Nephron (organoid): ENCODE results near the gene NUAK2.

Experiments used
- H3K27ac Mint-ChIP-seq, 3 experiments: 2 replicates each; pipeline ENCODE4 v1.8.0; 2020; ENCODE audit warnings: mixed read lengths in 3 of 3, mild to moderate bottlenecking in 2 of 3, moderate library complexity in 1 of 3
- H3K27me3 Mint-ChIP-seq: 2 replicates; pipeline ENCODE4 v1.8.0; 2021; ENCODE audit warnings: low read depth, mild to moderate bottlenecking, moderate library complexity, mixed read lengths
- H3K36me3 Mint-ChIP-seq: 2 replicates; pipeline ENCODE4 v1.8.0; 2020; ENCODE audit warnings: low read depth, mixed read lengths
- H3K4me1 Mint-ChIP-seq: 2 replicates; pipeline ENCODE4 v1.8.0; 2020; ENCODE audit warnings: mixed read lengths
- H3K4me3 Mint-ChIP-seq, 3 experiments: 2 replicates each; pipeline ENCODE4 v1.8.0; 2020; ENCODE audit warnings: mild to moderate bottlenecking in 3 of 3, mixed read lengths in 3 of 3, moderate library complexity in 2 of 3
- H3K9me3 Mint-ChIP-seq: 2 replicates; pipeline ENCODE4 v1.8.0; 2020; ENCODE audit warnings: mixed read lengths
- TF ChIP-seq, protein P1 (sequence below), 3 experiments: fragments of 200-600 bp; sonication (generic); IDR thresholded peaks; one replicate each; pipeline ENCODE4 v1.5.0; 2021; ENCODE audit warnings: antibody characterized with exemption in 3 of 3; ENCODE audit not compliant: unreplicated experiment in 3 of 3

NUAK2 gene

DNA sequence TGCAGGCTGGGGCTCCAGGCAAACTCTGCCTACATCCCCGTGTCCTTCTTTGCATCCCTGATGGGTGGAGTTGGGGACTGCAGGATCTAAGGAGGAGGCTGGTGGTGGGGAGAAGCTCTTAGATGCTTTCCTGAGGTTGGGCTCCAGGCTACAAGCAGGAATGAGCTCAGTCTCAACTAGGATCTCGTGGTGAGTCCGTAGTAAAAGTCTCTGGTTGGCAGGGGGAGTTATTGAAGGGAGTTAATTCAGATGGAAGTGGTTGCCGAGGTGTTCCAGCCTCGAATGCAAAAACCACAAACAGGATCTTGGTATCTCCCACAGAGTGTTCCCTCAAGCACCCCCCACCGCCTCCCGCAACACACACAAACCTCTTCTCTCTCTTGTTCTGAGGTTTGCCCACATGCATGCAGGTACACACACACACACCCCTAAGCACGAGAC is 58.8 kb downstream of the NUAK2 start:
- no peaks in the 10 kb centered on the region for H3K9me3 Mint-ChIP-seq
- H3K27me3 Mint-ChIP-seq: no peaks in the 10 kb centered on the region
- no peak overlapping the region for H3K4me3 Mint-ChIP-seq
- no peaks in the 10 kb centered on the region for H3K36me3 Mint-ChIP-seq
- TF ChIP-seq, protein P1, sequence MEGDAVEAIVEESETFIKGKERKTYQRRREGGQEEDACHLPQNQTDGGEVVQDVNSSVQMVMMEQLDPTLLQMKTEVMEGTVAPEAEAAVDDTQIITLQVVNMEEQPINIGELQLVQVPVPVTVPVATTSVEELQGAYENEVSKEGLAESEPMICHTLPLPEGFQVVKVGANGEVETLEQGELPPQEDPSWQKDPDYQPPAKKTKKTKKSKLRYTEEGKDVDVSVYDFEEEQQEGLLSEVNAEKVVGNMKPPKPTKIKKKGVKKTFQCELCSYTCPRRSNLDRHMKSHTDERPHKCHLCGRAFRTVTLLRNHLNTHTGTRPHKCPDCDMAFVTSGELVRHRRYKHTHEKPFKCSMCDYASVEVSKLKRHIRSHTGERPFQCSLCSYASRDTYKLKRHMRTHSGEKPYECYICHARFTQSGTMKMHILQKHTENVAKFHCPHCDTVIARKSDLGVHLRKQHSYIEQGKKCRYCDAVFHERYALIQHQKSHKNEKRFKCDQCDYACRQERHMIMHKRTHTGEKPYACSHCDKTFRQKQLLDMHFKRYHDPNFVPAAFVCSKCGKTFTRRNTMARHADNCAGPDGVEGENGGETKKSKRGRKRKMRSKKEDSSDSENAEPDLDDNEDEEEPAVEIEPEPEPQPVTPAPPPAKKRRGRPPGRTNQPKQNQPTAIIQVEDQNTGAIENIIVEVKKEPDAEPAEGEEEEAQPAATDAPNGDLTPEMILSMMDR (IDR thresholded peaks at IDR 0.05; ENCODE audit: unreplicated experiment in 3 of 3): no peak
- peak overlapping the region; percentile 81 to 90 (median 89) for H3K27ac Mint-ChIP-seq
- peaks cover 63% of the 10 kb centered on the region for H3K4me1 Mint-ChIP-seq

DNA sequence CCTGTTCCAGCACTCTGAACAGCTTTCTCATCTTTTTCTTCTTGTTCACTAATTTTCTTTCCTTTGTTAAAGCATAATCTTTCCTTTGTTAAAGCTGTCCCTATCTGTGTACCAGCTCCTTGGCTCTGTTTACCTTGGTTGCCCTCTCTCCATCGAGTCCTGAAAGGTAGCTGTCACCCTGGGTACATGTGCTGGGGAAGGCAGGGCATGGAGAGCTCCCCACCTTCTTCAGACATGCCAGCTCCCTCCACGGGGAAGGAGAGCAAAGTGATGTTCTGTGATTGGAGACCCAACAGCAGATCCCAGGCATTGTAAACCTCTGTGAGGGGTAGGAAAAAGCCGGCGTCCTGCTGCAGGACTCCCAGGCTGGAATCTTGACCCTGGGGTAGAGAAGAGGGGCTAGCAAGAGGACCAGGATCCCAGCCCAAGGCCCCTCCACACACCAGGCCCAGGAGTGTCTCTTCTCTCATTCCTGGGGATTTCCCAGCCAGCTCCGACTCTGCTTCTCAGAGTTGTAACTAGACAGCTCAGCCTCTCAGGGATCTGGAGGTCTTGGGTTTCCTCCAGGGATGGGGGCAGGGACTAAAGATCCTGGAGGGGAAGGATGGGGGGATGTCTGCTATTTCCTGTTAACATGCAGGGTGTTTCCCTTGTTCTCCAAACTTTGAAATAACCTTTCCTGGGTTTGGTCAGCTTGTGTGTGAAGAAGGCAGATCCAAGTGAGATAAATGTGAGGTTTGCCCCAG is 59.4 kb downstream of the NUAK2 start:
- no peaks in the 10 kb centered on the region for H3K27me3 Mint-ChIP-seq

DNA sequence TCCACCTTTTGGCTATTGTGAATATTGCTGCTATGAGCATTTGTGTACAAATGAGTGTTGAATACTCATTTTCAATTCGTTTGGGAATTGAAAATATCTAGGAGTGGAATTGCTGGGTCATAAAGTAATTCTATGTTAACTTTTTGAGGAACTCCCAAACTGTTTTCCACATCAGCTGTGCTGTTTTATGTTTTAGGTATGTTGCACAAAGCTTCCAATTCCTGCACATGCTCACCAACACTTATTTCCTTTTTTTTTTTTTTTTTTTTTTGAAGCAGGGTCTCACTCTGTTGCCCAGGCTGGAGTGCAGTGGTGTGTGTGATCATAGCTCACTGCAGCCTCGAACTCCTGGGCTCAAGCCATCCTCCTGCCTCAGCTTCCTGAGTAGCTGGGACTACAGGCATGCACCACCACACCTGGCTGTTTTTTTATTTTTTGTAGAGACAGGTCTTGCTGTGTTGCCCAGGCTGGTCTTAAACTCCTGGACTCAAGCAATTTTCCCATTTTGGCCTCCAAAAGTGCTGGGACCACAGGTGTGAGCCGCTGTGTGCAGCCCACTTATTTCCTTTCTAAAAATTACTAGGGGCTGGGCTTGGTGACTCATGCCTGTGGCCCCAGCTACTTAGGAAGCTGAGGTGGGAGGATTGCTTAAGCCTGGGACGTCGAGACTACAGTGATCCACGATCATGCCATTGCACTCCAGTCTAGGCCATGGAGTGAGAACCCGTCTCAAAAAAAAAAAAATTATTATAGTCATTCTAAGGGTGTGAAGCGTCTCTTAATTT is 60.4 kb downstream of the NUAK2 start:
- H3K9me3 Mint-ChIP-seq: no peaks in the 10 kb centered on the region
- TF ChIP-seq, protein P1 (IDR thresholded peaks at IDR 0.05; ENCODE audit: unreplicated experiment in 3 of 3): no peak
- peaks cover 62% of the 10 kb centered on the region for H3K4me1 Mint-ChIP-seq
- H3K27ac Mint-ChIP-seq: peak overlapping the region; percentile 81 to 90 (median 89)
- H3K36me3 Mint-ChIP-seq: no peaks in the 10 kb centered on the region
- H3K27me3 Mint-ChIP-seq: no peaks in the 10 kb centered on the region
- H3K4me3 Mint-ChIP-seq: no peak overlapping the region

More for the DNA sequence above, 59.4 kb downstream of the NUAK2 start:
- Mint-ChIP-seq H3K36me3 (no peaks in the 10 kb centered on the region), H3K4me3 (peak overlapping the region in 1 of 3 experiments; percentile 62), H3K27ac (peak overlapping the region; percentile 81 to 90 (median 89)), H3K9me3 (no peaks in the 10 kb centered on the region), H3K4me1 (peaks cover 63% of the 10 kb centered on the region)
- TF ChIP-seq, protein P1 (IDR thresholded peaks at IDR 0.05; ENCODE audit: unreplicated experiment in 3 of 3): no peak

DNA sequence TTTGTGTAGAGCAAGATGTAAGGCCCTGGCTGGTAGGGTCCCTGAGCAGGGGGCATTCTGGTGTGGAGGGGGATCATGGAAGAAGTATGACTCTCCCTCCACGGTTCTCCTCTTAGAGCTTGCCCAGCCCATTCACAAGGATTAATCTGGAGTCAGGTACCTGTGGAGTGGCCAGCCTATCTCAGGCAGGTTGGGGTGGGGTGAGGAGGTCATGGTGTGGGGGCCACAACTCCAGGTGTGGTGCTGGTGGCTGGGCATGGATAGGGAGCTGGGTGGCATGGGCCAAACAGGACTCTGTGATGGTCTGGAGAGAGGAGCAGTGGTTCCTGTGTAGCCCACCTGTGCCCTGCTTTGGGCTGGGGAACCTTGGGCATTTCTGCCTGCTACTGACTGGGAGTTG is 61.5 kb downstream of the NUAK2 start:
- Mint-ChIP-seq H3K27me3 (no peaks in the 10 kb centered on the region), H3K4me3 (peak overlapping the region in 1 of 3 experiments; percentile 14), H3K27ac (peak overlapping the region; percentile 70 to 76 (median 74)), H3K9me3 (no peaks in the 10 kb centered on the region), H3K4me1 (peaks cover 72% of the 10 kb centered on the region), H3K36me3 (no peaks in the 10 kb centered on the region)
- TF ChIP-seq, protein P1 (IDR thresholded peaks at IDR 0.05; ENCODE audit: unreplicated experiment in 3 of 3): no peak

DNA sequence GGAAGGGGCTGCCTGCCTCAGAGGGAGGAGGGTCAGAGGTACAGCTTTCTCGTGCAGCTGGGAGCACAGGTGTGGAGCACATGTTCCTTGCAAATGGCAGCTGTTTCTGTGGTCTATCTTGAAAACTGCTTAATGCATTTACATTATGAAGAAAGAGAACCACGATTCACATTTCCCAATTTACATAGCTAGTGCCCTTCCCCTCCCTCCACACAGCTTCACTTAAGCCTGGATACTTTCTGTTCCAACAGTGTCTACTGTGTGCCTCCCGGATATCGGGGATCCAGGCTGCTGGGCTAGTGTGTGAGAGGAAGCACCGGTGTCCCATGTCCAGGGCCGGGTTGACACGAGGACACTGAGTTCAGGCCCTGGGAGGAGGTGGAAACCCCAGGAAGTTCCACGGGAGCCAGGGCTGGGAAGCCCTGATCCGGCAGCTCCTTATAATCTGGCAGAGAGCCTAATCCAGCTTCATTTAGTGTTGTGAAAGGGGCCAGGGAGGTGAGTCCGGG is 62.2 kb downstream of the NUAK2 start:
- peak overlapping the region in 1 of 3 experiments; percentile 14 for H3K4me3 Mint-ChIP-seq
- H3K4me1 Mint-ChIP-seq: peaks cover 76% of the 10 kb centered on the region
- TF ChIP-seq, protein P1 (IDR thresholded peaks at IDR 0.05; ENCODE audit: unreplicated experiment in 3 of 3): no peak
- H3K9me3 Mint-ChIP-seq: no peaks in the 10 kb centered on the region
- H3K36me3 Mint-ChIP-seq: no peaks in the 10 kb centered on the region
- H3K27me3 Mint-ChIP-seq: no peaks in the 10 kb centered on the region
- H3K27ac Mint-ChIP-seq: peak overlapping the region; percentile 70 to 76 (median 74)
